D721Med (cell line): ENCODE measurements around the gene GNAS.
"Not testable (repeated sequence)": the region's sequence is repeated elsewhere in the genome, so short reads cannot be mapped to it uniquely, and the experiment has no call there.

Experiments
- DNase-seq: peaks from one replicate; pipeline ENCODE4 v3.0.0; 2011; ENCODE audit warnings: low spot score; ENCODE audit not compliant: insufficient read length
- FAIRE-seq: peaks from 2 replicates; lab custom pipeline; 2011; peaks lifted over from hg19 to GRCh38; lab: Jason Lieb, UNC
- TF ChIP-seq, protein P1 (sequence below): IDR thresholded peaks from 2 replicates; pipeline ENCODE4 v1.5.1; 2012; ENCODE audit warnings: mild to moderate bottlenecking, control low read depth; ENCODE audit not compliant: insufficient read depth; ENCODE audit errors: missing control alignments

Gene GNAS

DNA sequence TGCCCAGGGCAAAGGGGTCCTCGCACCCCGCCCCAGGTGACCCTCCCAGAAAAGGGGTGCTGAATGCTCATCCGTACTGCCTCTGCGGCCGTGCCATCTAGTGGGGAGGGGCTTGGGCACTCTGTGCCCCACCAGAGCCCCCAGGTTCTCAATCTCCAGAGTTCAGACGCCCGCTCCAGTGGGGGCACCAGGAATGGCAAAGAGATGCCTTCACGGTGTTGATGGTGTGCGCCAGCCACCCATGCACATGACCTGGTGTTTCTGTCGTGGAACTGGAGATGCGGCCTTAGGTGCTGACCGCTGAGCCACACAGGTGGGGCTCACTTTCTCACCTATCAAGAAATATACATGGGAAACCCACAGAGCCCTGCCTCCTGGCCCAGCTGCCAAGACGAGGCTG is 32.6 kb upstream of the GNAS start:
- FAIRE-seq = no peak
- no peak for DNase-seq
- TF ChIP-seq, protein P1, sequence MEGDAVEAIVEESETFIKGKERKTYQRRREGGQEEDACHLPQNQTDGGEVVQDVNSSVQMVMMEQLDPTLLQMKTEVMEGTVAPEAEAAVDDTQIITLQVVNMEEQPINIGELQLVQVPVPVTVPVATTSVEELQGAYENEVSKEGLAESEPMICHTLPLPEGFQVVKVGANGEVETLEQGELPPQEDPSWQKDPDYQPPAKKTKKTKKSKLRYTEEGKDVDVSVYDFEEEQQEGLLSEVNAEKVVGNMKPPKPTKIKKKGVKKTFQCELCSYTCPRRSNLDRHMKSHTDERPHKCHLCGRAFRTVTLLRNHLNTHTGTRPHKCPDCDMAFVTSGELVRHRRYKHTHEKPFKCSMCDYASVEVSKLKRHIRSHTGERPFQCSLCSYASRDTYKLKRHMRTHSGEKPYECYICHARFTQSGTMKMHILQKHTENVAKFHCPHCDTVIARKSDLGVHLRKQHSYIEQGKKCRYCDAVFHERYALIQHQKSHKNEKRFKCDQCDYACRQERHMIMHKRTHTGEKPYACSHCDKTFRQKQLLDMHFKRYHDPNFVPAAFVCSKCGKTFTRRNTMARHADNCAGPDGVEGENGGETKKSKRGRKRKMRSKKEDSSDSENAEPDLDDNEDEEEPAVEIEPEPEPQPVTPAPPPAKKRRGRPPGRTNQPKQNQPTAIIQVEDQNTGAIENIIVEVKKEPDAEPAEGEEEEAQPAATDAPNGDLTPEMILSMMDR = no peak

DNA sequence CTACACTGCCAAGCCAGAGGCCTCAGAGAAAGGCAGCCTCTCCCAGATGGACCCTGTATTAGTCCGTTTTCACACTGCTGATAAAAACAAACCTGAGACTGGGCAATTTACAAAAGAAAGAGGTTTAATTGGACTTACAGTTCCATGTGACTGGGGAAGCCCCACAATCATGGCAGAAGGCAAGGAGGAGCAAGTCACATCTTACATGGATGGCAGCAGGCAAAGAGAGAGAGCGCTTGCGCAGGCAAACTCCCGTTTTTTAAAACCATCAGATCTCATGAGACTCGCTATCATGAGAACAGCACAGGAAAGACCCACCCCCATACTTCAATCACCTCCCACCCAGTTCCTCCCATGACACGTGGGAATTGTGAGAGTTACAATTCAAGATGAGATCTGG is 32.0 kb upstream of the GNAS start:
- FAIRE-seq, DNase-seq: not testable (repeated sequence)

DNA sequence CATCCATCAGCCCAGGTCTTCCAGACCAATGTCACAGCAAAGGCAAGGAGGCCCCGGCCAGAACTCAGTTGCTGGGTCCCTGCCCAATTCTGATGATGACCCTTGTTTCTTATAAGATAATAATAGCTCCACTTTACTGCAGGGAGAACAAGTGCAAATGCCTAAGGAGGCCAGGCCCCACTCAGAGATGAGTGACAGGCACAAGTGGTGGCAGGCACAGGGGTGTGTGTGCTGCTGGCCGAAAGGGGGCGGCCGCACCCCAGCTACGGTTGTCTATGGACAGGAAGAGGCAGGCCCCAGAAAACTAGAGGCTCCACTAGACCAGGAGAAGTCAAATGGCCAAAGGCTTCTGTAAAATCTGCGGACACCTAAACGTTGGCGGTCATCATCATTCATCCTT is 30.4 kb upstream of the GNAS start:
- DNase-seq = no peak
- FAIRE-seq = no peak
- TF ChIP-seq, protein P1 = no peak

DNA sequence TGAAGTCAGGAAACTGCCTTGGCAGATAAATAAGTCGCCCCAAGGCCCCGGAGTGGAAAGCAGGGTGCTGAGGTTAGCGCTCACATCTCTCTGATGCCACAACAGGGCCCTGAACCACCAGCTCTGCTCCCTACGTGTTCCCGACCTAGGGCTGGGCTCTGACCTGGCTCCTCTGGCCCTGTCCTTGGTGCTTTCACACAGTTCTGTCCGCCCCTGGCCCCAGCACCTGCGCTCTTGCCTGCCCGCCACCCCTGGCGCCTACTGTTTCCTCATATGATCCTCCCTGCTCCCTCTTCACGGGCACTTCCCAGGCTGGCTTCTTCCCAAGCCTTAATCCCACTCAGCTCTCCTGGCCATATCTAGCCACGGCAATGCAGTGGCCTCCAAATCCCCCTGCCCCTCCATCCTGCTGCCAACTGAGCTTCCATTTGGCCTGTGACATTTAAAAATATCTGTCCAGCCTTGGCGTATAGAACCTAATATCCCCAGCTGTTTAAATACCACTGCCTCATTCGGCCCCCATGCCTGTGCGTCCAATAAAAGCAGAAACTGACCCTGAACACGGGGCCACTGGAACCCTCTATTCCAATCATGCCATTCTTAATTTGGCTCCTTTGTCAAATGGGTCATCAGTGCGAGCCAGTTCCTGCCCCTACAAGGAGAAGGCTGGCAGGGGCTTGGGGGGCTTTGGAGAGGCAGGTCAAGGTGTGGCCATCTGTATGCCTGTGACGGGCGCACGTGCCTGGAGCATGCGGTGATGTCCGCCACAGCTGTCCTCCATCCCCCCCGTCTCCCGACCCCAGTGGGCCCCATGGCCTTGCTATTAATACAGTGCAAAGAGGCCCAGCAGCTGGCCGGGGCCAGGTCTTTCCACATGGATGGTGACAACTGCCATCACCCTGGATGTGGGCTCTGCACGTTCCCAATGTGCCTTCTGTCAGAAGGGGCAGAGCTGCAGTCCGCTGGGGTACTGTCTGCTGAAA is 29.5 kb upstream of the GNAS start:
- FAIRE-seq (no peak), DNase-seq (no peak)
- TF ChIP-seq, protein P1 = no peak

DNA sequence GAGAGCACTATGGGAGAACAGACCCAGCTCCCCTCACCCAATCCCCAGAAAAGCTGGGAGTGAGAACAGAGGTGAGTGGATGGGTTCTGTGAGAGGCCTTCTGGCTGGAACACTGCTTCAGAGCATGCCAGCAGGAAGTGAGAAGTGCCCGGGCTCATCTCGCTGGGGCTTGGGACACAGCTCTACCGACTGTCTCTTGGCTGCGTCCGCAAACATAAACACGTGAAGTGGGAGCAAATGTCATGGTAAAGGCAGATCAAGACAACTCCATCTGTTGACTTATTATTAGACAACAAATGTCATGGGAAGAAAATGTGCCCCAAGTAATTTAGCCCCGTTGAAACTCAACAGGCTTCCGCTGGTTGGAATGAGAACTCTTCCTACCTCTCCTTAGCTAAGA is 27.7 kb upstream of the GNAS start:
- TF ChIP-seq, protein P1 = no peak
- DNase-seq (no peak), FAIRE-seq (no peak)

DNA sequence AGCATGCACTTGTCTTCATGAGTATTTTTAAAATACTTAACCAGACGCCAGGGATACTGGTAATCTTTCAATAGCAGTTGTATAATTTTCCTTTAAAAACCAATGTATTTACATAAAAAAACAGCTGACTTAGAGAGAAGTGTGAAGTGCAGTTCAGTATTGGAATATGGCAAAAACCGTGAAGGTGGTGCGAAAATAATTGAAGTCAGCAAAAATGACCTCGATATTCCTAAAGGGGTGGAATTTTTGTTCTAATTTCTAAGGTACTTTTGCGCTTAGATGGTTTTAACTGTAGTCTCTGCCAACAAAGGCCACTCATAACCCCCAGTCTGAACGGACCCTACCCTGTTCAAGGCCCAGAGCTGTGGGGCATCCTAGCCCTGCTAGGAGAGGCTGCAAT is 27.1 kb upstream of the GNAS start:
- FAIRE-seq (no peak), DNase-seq (no peak)
- TF ChIP-seq, protein P1 = no peak

DNA sequence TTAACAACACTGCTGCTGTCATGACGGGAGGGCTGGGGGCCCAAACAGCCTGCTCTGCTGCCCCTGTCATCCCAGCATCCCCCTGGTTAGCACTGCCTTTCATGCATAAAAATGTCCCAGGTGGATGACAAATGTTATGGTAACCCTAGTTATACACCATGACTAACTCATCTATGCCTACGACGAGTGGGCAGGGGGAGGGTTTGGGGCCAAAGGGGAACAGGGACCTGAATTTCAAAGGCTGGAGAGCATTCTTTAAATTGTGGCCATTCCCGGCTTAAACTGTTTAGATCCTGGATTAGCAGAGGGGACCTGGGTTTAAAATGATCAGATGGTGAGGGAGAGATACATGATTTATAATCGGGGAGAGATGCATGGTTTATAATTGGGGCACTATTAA is 26.2 kb upstream of the GNAS start:
- DNase-seq (no peak), FAIRE-seq (no peak)
- TF ChIP-seq, protein P1 = no peak
